ENCODE measurements around the gene HNRNPUL2.

The HNRNPUL2 gene

DNA sequence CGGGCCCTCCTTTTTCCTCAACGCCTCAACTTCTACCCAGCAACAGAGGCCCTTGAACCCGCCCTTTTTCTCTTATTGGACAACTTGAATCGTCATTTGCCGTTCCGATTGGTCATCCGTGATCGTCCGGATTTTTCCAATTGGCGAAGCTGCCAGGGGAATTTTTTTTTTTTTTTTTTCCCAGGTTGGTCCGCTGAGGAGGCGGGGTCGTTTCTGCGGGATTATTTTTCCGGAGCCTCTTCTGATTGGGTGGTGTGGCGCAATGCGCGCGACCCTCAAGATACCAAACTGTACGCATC, 564 bp upstream of the HNRNPUL2 start:
- peak; percentile 75 to 76 (median 75) for DNase-seq (ENCODE audit: low read depth in 2 of 3, low spot score in 1 of 3)

DNA sequence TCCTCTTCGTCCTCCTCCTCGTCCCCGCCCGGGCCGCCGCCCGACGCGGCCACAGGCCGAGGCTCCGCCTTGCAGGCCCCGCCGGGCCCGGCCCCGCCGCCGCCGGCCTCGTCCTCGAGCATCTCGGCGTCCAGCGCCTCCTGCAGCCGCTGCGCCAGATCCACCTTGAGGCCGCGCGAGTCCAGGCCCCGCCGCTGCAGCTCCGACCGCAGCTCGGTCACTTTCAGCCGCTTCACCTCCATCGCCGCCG, 417 bp downstream of the HNRNPUL2 start:
- no peak for DNase-seq (ENCODE audit: low read depth in 2 of 3, low spot score in 1 of 3)

DNA sequence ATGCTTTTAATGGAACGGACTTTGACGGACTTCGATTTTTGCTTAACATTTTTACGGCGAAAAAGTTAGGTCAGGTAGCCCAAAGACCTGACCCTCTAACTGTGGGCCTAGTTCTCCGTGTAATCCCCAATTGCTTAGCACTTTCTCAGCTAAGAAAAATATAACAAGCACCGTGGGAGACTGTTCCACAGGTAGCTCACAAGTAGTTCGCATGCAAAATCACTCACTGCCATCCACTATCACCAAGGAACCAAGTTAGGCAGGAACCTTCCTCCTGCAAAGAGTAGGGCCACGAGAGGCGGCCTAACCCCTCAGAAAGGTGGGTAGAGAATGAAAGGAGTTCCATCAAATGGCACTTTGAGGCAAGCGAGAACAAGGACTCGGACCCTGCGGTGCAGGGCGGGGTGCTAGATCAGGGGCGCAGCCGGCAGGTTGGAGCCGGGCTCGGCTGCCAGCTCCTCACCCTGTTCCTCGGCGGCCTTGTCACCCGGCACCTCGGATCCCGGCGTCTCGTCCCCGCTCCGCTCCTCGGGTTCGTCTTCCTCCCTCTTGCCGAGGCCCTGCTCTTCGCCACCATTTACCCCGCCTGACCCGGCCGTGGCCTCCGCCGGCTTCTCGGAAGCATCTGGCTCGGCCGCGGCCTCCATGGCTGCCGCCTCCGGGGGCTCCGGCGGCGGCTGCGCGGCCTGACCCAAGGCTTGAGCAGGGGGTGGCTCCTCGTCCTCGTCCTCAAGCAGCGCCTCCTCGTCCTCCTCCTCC, 922 bp downstream of the HNRNPUL2 start:
- DNase-seq (ENCODE audit: low read depth in 2 of 3, low spot score in 1 of 3), result no peak

DNA sequence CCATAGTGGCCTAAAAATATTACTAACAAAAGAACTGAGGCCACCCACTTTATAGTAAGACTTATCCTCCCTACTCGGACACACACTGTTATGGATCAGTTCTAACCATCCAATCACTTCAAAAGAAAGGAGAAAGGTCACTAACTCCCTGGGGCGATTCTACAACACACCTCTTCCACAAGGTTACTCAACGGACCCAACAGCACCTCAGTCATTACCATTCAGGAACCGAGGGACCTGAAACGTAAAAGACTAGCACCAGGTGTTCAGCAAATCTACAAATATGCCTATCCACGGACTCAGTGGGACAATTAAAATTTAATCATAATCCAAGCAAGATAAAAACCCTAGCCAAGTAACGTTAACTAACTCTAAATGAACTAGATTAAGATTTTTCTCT, 1.6 kb downstream of the HNRNPUL2 start:
- DNase-seq (ENCODE audit: low read depth in 2 of 3, low spot score in 1 of 3), result no peak

DNA sequence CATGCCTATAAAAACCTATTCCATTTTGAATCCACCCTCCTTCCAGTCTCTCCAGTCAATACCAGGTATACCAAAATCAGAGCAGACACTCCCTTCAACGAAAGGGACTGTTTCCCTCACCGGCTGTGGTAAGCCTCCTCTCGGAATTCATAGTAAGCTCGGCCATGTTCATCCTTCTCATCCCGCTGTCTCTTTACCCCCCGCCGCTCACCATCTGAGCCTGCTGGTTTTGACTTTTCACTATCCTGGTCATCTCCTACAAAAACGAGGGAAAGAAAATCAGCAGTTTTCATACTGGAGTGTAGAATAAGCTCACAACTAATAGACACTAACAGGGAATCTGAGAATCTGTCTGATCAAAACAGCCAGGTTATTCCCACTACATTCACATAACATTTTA, 3.1 kb downstream of the HNRNPUL2 start:
- DNase-seq (ENCODE audit: low read depth in 2 of 3, low spot score in 1 of 3), result no peak

DNA sequence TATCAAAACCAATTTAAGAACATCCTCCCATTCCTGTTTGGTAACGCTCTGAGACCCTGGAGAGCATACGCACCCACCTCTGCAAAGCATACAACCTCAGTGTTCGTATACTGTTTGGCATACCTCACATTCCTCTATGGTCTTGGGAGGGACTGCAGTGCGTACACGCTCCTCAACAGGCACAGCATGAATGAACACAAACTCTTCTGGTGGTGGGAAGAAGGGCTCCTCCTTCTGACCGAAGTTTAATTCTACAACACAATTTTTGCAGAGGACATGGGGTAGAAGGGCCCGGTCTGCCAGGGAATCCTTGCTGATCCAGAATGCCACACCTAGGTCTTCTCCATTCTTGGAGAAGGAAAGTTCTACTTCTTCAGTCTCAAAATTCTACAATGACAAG, 5.3 kb downstream of the HNRNPUL2 start:
- no peak for DNase-seq (ENCODE audit: low read depth in 2 of 3, low spot score in 1 of 3)

DNA sequence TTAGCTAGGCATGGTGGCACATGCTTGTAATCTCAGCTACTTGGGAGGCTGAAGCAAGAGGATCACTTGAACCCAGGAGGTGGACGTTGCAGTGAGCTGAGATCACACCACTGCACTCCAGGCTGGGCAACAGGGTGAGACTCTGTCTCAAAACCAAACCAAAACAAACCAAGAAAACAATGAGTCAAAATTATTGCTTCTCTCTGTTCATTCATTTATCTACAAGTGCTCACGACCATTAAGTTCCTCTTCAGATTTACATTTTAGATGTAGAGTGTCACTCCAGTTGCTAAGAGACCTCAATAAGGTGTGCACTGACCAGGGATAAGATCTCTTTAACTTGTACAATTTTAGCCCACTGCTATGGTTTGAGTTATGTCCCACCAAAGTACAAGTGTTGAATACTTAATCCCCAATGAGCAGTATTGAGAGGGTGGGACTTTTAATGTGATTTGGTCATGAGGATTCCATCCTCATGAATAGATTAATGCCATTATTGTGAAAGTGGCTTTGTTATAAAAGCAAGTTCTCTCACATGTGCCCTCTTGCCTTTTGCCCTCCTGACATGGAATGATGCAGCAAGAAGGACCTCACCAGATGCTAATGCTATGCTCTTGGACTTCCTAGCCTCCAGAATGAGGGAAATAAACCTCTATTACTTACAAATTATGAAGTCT, 7.8 kb downstream of the HNRNPUL2 start:
- no peak for DNase-seq (ENCODE audit: low read depth in 2 of 3, low spot score in 1 of 3)

DNA sequence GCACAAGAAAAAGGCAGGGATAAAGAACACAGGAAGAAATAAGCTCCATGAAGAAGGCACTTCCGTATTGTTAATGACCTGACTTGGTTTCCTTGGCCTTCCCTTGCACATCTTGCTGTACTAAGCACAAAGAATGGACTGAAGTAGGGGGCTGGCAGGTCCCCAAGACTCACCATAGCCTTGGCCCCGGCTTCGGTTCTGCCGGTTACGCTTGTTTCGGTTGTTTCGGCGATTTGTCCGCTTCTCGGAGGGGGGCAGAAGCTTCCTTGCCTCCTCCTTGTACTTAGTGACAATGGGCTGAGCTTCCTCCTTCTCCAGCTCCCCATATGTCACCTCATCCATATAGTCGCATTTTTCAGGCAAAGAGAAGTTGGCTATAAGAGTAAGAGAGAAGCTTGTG, 10.4 kb downstream of the HNRNPUL2 start:
- no peak for DNase-seq (ENCODE audit: low read depth in 2 of 3, low spot score in 1 of 3)

DNA sequence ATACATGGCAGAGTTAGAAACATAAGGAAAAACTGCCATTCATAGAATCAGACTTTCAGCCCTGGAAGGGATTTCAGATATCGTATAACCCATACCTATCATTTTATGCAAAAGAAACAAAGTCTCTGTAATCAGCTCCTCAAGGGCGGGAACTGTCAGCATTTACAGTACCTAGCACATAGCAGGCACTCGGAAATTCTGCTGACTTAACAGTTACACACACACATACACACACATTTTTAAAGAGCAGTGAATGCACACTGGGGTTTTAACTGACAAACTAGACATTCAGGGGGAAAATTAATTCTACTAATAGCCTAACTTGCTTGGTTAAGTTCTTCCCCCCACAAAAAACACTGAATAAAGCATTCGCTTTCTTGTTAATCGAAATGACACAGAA, 11.1 kb downstream of the HNRNPUL2 start:
- DNase-seq (ENCODE audit: low read depth in 2 of 3, low spot score in 1 of 3), result no peak

DNA sequence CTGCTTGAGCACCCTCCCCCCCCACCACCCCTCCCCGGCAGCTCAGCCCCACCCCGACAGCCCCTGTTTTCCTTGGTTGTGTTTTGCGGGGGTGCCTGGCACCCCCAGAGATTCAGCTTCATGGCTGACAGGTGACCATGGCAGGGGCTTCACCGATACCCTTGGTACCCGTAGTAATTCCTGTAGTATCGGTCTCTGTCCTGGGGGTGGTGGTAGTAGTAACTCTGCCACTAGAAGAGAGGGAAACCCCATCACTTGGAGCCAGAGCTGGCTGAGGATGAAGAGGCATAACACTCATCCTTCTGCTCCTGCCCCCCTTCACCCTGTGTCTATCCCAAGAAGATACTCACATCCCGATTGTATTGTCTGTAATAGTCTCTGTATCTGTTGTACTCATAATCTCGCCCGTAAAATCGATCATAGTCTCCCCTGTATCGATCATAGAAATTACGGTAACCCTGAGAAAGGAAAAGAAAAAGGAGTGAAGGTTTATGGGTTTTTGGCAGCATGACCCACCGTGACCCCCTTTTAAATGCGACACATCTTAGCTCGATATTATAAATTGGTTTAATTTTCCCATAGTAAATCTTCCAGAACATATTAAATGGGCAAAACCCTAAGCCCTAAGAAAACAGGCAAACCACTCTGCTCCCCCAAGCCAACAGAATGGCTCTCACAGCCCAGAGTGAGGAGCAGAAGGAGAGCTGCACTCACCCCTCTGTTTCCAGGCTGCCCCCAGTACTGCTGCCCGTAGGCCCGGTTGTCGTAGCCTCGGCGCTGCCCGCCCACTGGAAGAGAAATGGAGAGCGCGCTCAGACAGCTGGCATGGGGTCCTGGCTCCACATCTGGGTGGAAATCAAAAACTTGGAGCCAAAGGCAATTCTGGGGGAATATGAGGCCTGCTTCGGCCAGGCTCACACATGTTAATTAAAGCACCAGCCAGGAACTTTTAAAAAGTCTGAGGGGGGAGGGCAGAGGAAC, 11.8 kb downstream of the HNRNPUL2 start:
- no peak for DNase-seq (ENCODE audit: low read depth in 2 of 3, low spot score in 1 of 3)

DNA sequence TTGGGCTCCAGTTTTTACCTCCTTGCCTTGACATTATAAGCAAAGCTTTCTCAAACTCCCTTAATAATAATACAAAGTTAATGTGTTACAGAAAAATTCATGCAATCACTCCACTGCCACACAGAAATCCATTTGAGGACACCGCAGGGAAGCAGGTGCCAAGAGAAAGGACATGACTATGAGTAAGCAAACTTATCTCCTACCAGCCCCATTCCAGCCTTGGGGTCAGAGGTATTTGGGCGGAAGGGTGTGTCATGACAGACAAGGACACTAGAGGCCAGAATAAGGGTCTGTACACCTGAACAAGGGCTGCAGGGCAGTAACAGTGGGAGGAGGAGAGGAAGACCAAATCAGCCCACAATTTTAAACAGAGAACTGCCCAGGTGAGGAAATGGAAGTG, 13.9 kb downstream of the HNRNPUL2 start:
- no peak for DNase-seq (ENCODE audit: low read depth in 2 of 3, low spot score in 1 of 3)

DNA sequence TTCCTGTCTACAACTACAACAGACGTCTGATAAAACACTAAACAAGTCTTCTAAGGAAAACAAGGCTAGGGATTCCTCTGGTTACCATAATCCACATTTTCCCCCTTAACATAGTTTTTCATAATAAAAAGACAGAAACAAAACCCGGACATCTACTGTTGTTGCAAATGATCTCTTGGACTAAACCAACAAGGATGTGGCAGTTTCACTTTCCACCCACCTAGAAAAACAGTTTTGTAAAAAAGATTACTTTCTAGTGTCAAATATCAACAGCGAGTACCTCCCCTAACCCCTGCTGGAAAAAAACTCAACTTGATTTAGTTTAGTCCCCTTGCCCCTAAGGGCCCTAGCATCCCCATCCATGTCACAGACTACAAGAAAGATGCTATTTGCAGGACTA, 14.4 kb downstream of the HNRNPUL2 start:
- no peak for DNase-seq (ENCODE audit: low read depth in 2 of 3, low spot score in 1 of 3)

DNA sequence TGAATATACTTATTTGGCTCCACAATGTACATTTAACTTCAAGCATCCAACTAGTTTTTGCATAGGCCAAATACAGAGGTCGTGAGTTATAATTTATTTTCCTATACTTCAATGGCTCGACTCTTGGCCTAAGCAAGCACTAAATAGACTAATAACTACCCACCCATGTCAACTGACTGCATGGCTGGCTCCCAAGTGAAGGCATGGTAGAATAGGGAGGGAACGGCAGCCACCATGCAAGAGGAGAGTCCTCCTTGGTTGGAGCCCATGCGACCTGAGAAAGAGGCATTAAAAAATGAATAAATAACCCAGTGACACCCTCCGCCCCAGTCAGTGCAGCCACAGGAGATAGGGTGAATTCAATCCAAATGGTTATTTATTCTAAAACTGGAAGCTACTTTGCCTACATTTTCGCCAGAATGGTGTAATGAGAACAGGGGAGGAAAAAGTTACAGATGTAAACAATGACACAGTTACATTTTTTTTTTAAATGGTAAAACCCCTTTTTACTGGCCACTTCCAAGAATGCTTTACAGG, 14.9 kb downstream of the HNRNPUL2 start:
- DNase-seq (ENCODE audit: low read depth in 2 of 3, low spot score in 1 of 3), result no peak

DNA sequence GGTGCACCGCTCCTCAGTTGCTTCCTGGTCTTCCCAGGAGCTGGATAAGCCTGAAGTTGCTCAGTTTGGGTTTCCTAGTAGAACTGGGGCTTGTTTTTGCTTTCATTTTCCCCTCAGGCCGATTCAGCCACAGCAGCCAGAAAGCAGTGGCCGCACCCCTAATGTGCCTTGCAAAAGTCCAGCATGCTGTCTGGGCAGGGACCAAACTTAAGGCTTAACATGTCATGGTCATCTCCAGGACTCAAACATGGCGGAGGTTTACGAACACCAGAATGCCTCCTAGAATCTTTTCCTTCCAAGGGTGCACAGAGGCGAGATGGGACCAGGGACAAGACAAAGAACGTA, 17.3 kb downstream of the HNRNPUL2 start:
- DNase-seq (ENCODE audit: low read depth in 2 of 3, low spot score in 1 of 3), result no peak

DNA sequence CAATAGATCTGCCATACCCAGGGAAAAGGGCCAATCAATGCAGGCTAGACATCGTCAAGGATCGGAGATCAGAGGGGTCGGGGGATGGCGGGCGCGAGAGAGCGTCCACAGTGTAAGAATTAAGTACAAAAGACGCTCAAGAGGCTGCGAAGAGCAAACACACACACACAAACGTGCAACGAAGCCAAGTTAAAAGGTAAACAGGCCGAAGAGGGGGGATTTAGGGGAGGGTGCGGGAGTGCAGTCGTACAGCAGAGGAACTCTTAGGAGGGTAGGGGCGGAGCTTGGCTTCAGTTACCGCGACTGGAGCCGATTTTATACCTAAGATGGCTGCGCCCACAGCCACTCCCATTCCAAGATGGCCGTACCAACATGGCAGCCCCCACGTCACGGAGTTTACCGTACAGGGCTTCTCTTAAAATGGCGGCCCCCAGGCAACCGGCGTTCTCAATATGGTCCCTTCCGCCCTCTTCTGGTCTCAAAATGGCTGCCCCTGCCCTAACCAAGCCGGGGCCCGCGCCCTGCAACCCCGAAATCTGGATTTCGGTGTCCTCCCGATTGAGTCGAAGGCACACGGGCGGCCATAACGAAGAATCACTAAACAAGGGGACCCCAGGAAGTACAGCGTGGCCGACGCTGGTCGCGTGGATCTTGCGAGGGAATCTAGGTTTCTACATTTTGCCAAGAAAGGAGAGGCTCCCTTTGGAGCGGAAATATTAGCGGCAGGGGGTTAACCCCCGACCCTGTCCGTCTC, 17.8 kb downstream of the HNRNPUL2 start:
- DNase-seq (ENCODE audit: low read depth in 2 of 3, low spot score in 1 of 3), result peak; percentile 94 to 95 (median 95)

DNA sequence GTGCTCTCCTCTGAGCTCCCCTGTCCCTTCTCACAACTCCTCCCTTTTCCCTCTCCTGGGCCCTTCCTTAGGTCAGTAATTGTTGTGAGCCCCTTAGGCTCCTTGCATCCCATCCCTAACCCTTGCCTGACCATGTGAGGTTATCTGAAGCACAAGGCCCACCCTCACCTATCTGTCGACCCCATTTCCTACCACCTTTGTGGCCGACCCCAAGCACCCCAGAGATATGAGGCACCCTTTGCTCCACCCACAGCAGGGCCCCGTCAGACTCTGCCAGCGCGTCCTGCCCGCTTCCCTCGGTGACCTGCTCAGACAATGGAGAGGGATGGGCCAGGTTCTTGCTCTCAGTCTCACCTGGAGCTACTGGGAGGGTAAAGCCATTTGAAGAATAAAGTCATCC, 18.5 kb downstream of the HNRNPUL2 start:
- no peak for DNase-seq (ENCODE audit: low read depth in 2 of 3, low spot score in 1 of 3)

DNA sequence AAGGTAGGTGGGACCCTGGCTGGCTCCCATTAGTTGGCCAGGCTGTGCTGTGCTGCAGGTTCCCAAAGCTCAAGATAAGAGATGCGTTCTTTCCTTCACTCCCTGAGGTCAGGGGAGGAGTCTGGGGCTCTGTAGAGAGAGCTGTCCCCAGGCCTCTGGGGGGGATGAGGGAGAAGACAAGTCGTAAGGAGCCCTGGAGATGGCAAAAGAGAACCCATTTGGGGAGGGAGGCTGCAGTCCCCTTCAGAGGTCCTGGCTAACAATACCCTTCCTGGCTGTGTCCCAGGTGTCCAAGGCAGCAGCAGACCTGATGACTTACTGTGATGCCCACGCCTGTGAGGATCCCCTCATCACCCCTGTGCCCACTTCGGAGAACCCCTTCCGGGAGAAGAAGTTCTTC, 18.9 kb downstream of the HNRNPUL2 start:
- DNase-seq (ENCODE audit: low read depth in 2 of 3, low spot score in 1 of 3), result no peak

DNA sequence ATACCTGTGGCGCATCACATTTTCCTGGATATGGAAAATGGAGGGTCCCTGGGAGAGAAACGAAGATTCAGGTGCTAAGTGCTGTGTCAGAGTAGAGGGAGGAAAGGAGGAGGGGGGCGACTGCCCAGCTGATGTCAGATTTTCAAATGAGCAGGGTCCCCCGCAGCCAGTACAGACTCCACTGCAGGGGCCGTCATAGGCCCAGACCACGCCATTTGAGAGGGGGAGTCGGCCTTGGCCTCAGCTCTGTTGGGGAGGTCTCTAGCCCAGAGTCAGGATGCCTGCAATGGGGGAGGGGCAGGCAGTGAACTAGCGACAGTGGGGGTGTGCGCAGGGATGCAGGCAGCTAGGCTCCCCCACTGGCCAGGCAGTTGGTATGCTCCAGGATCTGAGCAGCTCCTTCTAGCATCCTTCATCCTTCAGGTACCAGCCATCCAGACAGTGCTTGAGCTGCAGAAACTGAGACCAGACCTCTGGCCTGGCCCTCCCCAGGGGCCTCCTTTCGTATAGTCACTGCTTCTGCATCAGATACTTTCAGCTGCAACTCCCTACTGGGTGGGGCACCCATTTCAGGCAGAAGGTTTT, 19.9 kb downstream of the HNRNPUL2 start, which contains the start of the genes BSCL2 and GNG3:
Gene BSCL2 (minus strand): TSS at position 148 of the 585 bp plus-strand sequence. CDS start 229 bp downstream, outside the sequence.
Gene GNG3 (plus strand): TSS at position 400 of the 585 bp plus-strand sequence. CDS start 620 bp downstream, outside the sequence.
- DNase-seq (ENCODE audit: low read depth in 2 of 3, low spot score in 1 of 3), result no peak

DNA sequence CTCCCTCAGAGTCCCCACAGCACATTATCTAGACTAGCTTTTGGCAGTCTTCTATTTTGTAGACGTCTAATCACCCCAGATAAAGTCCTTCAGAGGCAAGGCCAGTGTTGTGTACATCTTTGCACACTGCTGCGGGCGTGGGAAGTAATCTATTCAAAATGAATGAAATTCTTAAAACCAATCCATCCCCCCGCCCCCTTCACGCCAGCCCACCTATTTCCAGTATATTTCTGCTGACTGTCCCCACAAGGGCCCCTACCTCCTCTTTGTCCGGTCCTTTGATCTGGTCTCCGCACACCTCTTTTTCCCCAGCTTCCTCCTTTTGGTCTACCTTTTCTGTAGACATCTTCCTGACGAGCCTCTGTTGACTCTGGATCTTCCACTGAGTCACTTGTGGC, 20.4 kb downstream of the HNRNPUL2 start:
- DNase-seq (ENCODE audit: low read depth in 2 of 3, low spot score in 1 of 3), result no peak
